Endothelial cell of umbilical vein (primary cell): Measurements from ENCODE around the gene AAMDC. TPM values are rescaled to one million over a fixed set of nuclear protein-coding genes. Genes with fewer than 3 reads are reported as not detected.
"Not testable (repeated sequence)": the region's sequence is repeated elsewhere in the genome, so short reads cannot be mapped to it uniquely, and the experiment has no call there.

Experiments
- BruUV-seq: library from RNA; stranded (reverse); fragments of 400-500 nt; replicated peaks from 2 replicates; lab custom pipeline; 2021; lab: Mats Ljungman, UMichigan
- CTCF ChIA-PET: fragments of 300-600, 350-600 bp; sonication (Branson Sonifier 250); formaldehyde crosslinking; loops from one replicate; lab custom pipeline; 2021; ENCODE audit warnings: antibody characterized with exemption, inconsistent platforms; lab: Charles Lee
- POLR2A ChIA-PET: fragments of 300-600, 350-600 bp; sonication (Branson Sonifier 250); formaldehyde crosslinking; loops from one replicate; lab custom pipeline; 2021; ENCODE audit warnings: antibody characterized with exemption, inconsistent platforms; lab: Charles Lee
- DNase-seq: peaks from one replicate; pipeline ENCODE4 v3.0.0-alpha.2; 2011; ENCODE audit warnings: low read depth, low spot score
- FAIRE-seq: peaks from 2 replicates; lab custom pipeline; 2011; peaks lifted over from hg19 to GRCh38; lab: Jason Lieb, UNC
- H2AFZ ChIP-seq: 2 replicates; pipeline ENCODE4 v1.6.0; 2012; ENCODE audit warnings: low read depth, low read length, control low read depth, inconsistent platforms
- H3K27ac ChIP-seq: 2 replicates; pipeline ENCODE4 v1.5.1; 2011; ENCODE audit warnings: low read depth, mild to moderate bottlenecking, control low read depth, low read length, moderate library complexity; ENCODE audit not compliant: insufficient read depth
- H3K27me3 ChIP-seq, 2 experiments: 2 replicates each; pipeline versions ENCODE4 v1.6.0 to v1.6.1; 2011; ENCODE audit warnings: low read length in 2 of 2, mixed read lengths in 1 of 2; ENCODE audit not compliant: control insufficient read depth in 2 of 2, insufficient read depth in 2 of 2
- H3K36me3 ChIP-seq, 2 experiments: 2 replicates in 1 of 2; 3 replicates in 1 of 2; pipeline ENCODE4 v1.5.1; 2011; ENCODE audit warnings: low read length in 2 of 2, mild to moderate bottlenecking in 1 of 2, moderate library complexity in 1 of 2; ENCODE audit not compliant: control insufficient read depth in 2 of 2, insufficient read depth in 2 of 2; ENCODE audit errors: extremely low read depth in 1 of 2
- H3K4me1 ChIP-seq: 3 replicates; pipeline ENCODE4 v1.5.1; 2011; ENCODE audit warnings: mild to moderate bottlenecking, low read length; ENCODE audit not compliant: control insufficient read depth, insufficient read depth; ENCODE audit errors: extremely low read depth
- H3K4me2 ChIP-seq: 2 replicates; pipeline ENCODE4 v1.6.1; 2011; ENCODE audit warnings: low read length, control low read depth, mixed read lengths; ENCODE audit not compliant: insufficient read depth
- H3K4me3 ChIP-seq, 3 experiments: fragments of 200-600 bp in 1 of 3; sonication (generic), shearing (Covaris generic) in 1 of 3; replicated peaks in 1 of 3; 2 replicates each; pipeline ENCODE4 v1.5.1; 2011 to 2016; ENCODE audit warnings: control low read depth in 3 of 3, low read length in 3 of 3, mild to moderate bottlenecking in 2 of 3, inconsistent platforms in 1 of 3, low read depth in 1 of 3, moderate library complexity in 1 of 3; ENCODE audit not compliant: insufficient read depth in 1 of 3
- H3K79me2 ChIP-seq: 2 replicates; pipeline ENCODE4 v1.6.0; 2012; ENCODE audit warnings: low read length, inconsistent platforms; ENCODE audit not compliant: control insufficient read depth, insufficient read depth
- H3K9ac ChIP-seq: replicated peaks from 2 replicates; pipeline ENCODE3; 2011; ENCODE audit warnings: low read length, control low read depth; ENCODE audit not compliant: insufficient read depth; ENCODE audit errors: extremely low read depth
- H3K9me1 ChIP-seq: replicated peaks from 3 replicates; pipeline ENCODE4 v1.6.0; 2011; ENCODE audit warnings: mild to moderate bottlenecking, low read length; ENCODE audit not compliant: control insufficient read depth, insufficient read depth; ENCODE audit errors: extremely low read depth
- H3K9me3 ChIP-seq: replicated peaks from 2 replicates; pipeline ENCODE4 v1.5.1; 2012; ENCODE audit warnings: low read length, inconsistent platforms; ENCODE audit not compliant: control insufficient read depth, insufficient read depth
- H4K20me1 ChIP-seq: replicated peaks from 2 replicates; pipeline ENCODE3; 2011; ENCODE audit warnings: mild to moderate bottlenecking, low read length; ENCODE audit not compliant: control insufficient read depth, insufficient read depth; ENCODE audit errors: extremely low read depth
- CTCF ChIP-seq, 2 donors: IDR thresholded peaks; 1 replicate in 1 of 2; 2 replicates in 1 of 2; pipeline ENCODE4 v1.5.1; 2011; ENCODE audit warnings: low read length in 2 of 2, mild to moderate bottlenecking in 2 of 2, moderate library complexity in 2 of 2, control low read depth in 1 of 2, inconsistent platforms in 1 of 2, low read depth in 1 of 2; ENCODE audit not compliant: insufficient read depth in 1 of 2; ENCODE audit errors: extremely low read depth in 1 of 2
- EZH2 ChIP-seq: IDR thresholded peaks from 2 replicates; pipeline ENCODE4 v1.6.1; 2012; ENCODE audit warnings: borderline replicate concordance, low read depth, mild to moderate bottlenecking, moderate library complexity, low read length, inconsistent platforms; ENCODE audit not compliant: severe bottlenecking
- FOS ChIP-seq: IDR thresholded peaks from 2 replicates; pipeline ENCODE4 v1.6.1; 2011; ENCODE audit warnings: mild to moderate bottlenecking, low read length, moderate library complexity, borderline replicate concordance; ENCODE audit not compliant: insufficient read depth
- GATA2 ChIP-seq: IDR thresholded peaks from 2 replicates; pipeline ENCODE4 v1.7.0; 2011; ENCODE audit warnings: low read depth, mild to moderate bottlenecking, moderate library complexity, mixed read lengths, low read length; ENCODE audit not compliant: insufficient read length, insufficient read depth
- JUN ChIP-seq: IDR thresholded peaks from 2 replicates; pipeline ENCODE4 v1.6.1; 2011; ENCODE audit warnings: borderline replicate concordance, low read depth; ENCODE audit not compliant: insufficient read length, insufficient read depth
- MAX ChIP-seq: IDR thresholded peaks from 2 replicates; pipeline ENCODE4 v1.6.1; 2011; ENCODE audit not compliant: insufficient read depth, insufficient read length
- MYC ChIP-seq: IDR thresholded peaks from one replicate; pipeline ENCODE4 v1.6.1; 2011; ENCODE audit warnings: mild to moderate bottlenecking, low read depth, low read length
- POLR2A ChIP-seq: IDR thresholded peaks from 2 replicates; pipeline ENCODE4 v1.6.1; 2012; ENCODE audit warnings: low read depth, mild to moderate bottlenecking, control low read depth, low read length
- POLR2AphosphoS5 ChIP-seq: IDR thresholded peaks from 2 replicates; pipeline ENCODE4 v1.6.1; 2012; ENCODE audit warnings: low read depth, mild to moderate bottlenecking, control low read depth, low read length, moderate library complexity; ENCODE audit not compliant: insufficient read depth
- dilution Hi-C: fragments of 300-500 bp; cut with MboI; formaldehyde crosslinking; loops from one replicate; pipeline ENCODE4 v1.15.0; 2019; ENCODE audit warnings: low sequenced_read_pairs; ENCODE audit not compliant: extremely low pct_ligation_motif_present
- intact Hi-C: fragments of 100-400 bp; cut with micrococcal nuclease; formaldehyde crosslinking; loops from one replicate; pipeline ENCODE4 v1.10.0; 2022
- polyA plus RNA-seq, 4 experiments: library from polyadenylated mRNA; depleted of rRNA in 3 of 4; stranded (reverse) in 3 of 4; unstranded in 1 of 4; fragments of >200 nt; gene quantifications; 2 replicates each; pipeline versions ENCODE4 v1.2.1 to v1.2.3, GENCODE V29; 2011 to 2012; ENCODE audit warnings: missing spikeins in 1 of 4
- total RNA-seq: library from RNA; stranded (reverse); gene quantifications from 2 replicates; pipeline ENCODE4 v1.2.3, GENCODE V29; 2021

AAMDC gene
- total and polyA plus RNA-seq, 2 donors (not counting 3 experiments of a cell fraction or from before 2014, with no cell fraction given): 48.1 to 51.0 TPM

DNA sequence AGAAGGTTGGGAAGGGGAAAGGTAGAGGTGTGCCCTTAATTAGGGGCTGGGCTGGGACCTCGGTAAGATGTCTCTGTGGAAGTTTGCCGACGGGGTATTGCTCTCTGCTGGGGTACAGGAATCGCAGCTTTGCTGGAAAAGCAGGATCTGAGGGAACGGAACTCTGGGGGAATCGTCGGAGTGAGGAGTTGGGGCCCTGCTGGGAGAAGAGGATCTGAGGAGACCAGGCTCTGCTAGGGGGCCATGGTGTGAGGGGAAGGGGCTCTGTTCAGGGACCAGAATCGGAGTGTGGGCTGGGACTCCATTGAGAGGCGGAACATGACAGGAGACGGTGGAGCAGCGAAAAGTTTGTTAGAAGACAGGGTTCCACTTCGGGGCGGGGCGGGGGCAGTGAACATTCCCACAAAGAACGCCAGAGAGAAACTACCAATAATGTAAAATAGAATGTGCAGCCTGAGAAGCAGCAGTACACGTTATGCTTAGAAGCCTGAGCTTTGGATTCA lies 456 bp downstream of the AAMDC start:
- no peaks in the 10 kb centered on the region for H3K27me3 ChIP-seq
- peaks cover 13% of the 10 kb centered on the region for H4K20me1 ChIP-seq
- peak overlapping the region; percentile 69 to 96 (median 88) for H3K4me3 ChIP-seq
- H3K4me2 ChIP-seq: peak overlapping the region; percentile 89
- CTCF ChIA-PET: interaction anchor here (0.6 to 1.0 kb wide), 4 partner anchors 45 to 224 kb away, joined by 3 to 7 read pairs (median 4); partner anchors contain the start of gene INTS4
- dilution Hi-C loops: no loop called here
- peak; percentile 57 for DNase-seq
- H3K9me1 ChIP-seq: no peaks in the 10 kb centered on the region
- peaks cover 13% of the 10 kb centered on the region for H3K4me1 ChIP-seq
- intact Hi-C loops: loop anchor here (1.0 to 5.0 kb wide), 6 partner anchors 21 to 739 kb away; partner anchors contain the start of genes GAB2 and INTS4
- no peaks in the 10 kb centered on the region for H3K9me3 ChIP-seq
- H3K79me2 ChIP-seq: peaks cover 46% of the 10 kb centered on the region
- H3K36me3 ChIP-seq: peaks cover 0 to 2% of the 10 kb centered on the region in 2 experiments
- peak overlapping the region; percentile 66 for H3K9ac ChIP-seq
- peak; percentile 53 for FAIRE-seq
- H2AFZ ChIP-seq: peak overlapping the region; percentile 49
- BruUV-seq: no TSS peak
- H3K27ac ChIP-seq: no peak overlapping the region
- POLR2A ChIA-PET: interaction anchor here (0.6 to 1.0 kb wide), 2 partner anchors 173 to 224 kb away, joined by 3 to 4 read pairs; no protein-coding TSS in a partner anchor
- no peak for TF ChIP-seq GATA2
- no peak for TF ChIP-seq POLR2AphosphoS5
- no peak for TF ChIP-seq EZH2
- TF ChIP-seq JUN: no peak
- no peak for TF ChIP-seq MAX
- no peak for TF ChIP-seq POLR2A
- TF ChIP-seq CTCF (IDR thresholded peaks at IDR 0.05; ENCODE audit: extremely low read depth in 1 of 2, insufficient read depth in 1 of 2, low read depth in 1 of 2, low read length in 2 of 2): no peak
- TF ChIP-seq FOS: no peak
- TF ChIP-seq MYC: no peak

GRCh38 chr11:77822126-77822525 lies 1.2 kb downstream of the AAMDC start:
- FAIRE-seq, dilution Hi-C loops, H3K9me1 ChIP-seq, H3K9ac ChIP-seq, H3K36me3 ChIP-seq, H4K20me1 ChIP-seq, DNase-seq, H2AFZ ChIP-seq, H3K27ac ChIP-seq, H3K9me3 ChIP-seq, H3K27me3 ChIP-seq: not testable (repeated sequence)
- intact Hi-C loops: loop anchor here (5.0 kb wide), 2 partner anchors 70 to 595 kb away; partner anchors contain the start of gene GAB2
- TSS peak; percentile 30 for BruUV-seq
- Histone ChIP-seq H3K79me2 (peaks cover 38% of the 10 kb centered on the region), H3K4me1 (peaks cover 13% of the 10 kb centered on the region), H3K4me3 (peak overlapping the region in 2 of 3 experiments; percentile 88 to 96), H3K4me2 (peak overlapping the region; percentile 89)
- ChIA-PET POLR2A (interaction anchor here (1.0 kb wide), 1 partner anchor 173 kb away, joined by 4 read pairs; no protein-coding TSS in a partner anchor), CTCF (interaction anchor here (0.9 to 2.3 kb wide), 4 partner anchors 46 to 178 kb away, joined by 3 to 8 read pairs (median 6); partner anchors contain the start of gene INTS4)
